Loucy (cell line): Measurements from ENCODE around the gene USP31.

Experiments used
- H2AFZ ChIP-seq: fragments of 200-600 bp; sonication (generic); 2 replicates; pipeline ENCODE4 v1.6.0; 2016; ENCODE audit warnings: antibody characterized with exemption, mild to moderate bottlenecking, low read length, moderate library complexity
- H3F3A ChIP-seq: fragments of 200-600 bp; 2 replicates; pipeline ENCODE4 v1.6.0; 2016; ENCODE audit warnings: antibody characterized with exemption, low read depth, mild to moderate bottlenecking
- H3K27me3 ChIP-seq: fragments of 200-600 bp; sonication (generic); 2 replicates; pipeline ENCODE4 v1.6.1; 2014; ENCODE audit warnings: low read length, mild to moderate bottlenecking; ENCODE audit not compliant: insufficient read depth, poor library complexity, severe bottlenecking
- H3K36me3 ChIP-seq: fragments of 200-600 bp; sonication (generic); 2 replicates; pipeline ENCODE4 v1.6.1; 2016; ENCODE audit warnings: low read length; ENCODE audit not compliant: insufficient read depth
- H3K4me1 ChIP-seq: fragments of 200-600 bp; sonication (generic); 2 replicates; pipeline ENCODE4 v1.5.1; 2014; ENCODE audit warnings: low read length, mild to moderate bottlenecking; ENCODE audit not compliant: insufficient read depth, poor library complexity, severe bottlenecking
- H3K4me2 ChIP-seq: fragments of 200-600 bp; sonication (generic); 2 replicates; pipeline ENCODE4 v1.6.0; 2014; ENCODE audit warnings: antibody characterized with exemption, low read length, low read depth, mild to moderate bottlenecking; ENCODE audit not compliant: poor library complexity, severe bottlenecking
- H3K4me3 ChIP-seq: fragments of 200-600 bp; sonication (generic); 2 replicates; pipeline ENCODE4 v1.5.1; 2014; ENCODE audit warnings: low read length, mild to moderate bottlenecking, mixed read lengths; ENCODE audit not compliant: poor library complexity, severe bottlenecking
- H3K79me2 ChIP-seq: fragments of 200-600 bp; sonication (generic); 2 replicates; pipeline ENCODE4 v1.6.1; 2014; ENCODE audit warnings: low read length; ENCODE audit not compliant: insufficient read depth
- H3K9ac ChIP-seq: fragments of 200-600 bp; sonication (generic); 2 replicates; pipeline ENCODE4 v1.6.0; 2014; ENCODE audit warnings: mild to moderate bottlenecking, low read depth, low read length, moderate library complexity; ENCODE audit not compliant: poor library complexity, severe bottlenecking
- H3K9me2 ChIP-seq: fragments of 200-600 bp; sonication (generic); replicated peaks from 2 replicates; pipeline ENCODE4 v1.6.1; 2016; ENCODE audit warnings: low read depth, low read length, mixed read lengths
- H3K9me3 ChIP-seq: fragments of 200-600 bp; sonication (generic); 2 replicates; pipeline ENCODE4 v1.6.1; 2014; ENCODE audit warnings: mild to moderate bottlenecking, antibody characterized with exemption, low read length, low read depth; ENCODE audit not compliant: insufficient read depth
- H4K20me1 ChIP-seq: fragments of 200-600 bp; sonication (generic); 2 replicates; pipeline ENCODE4 v1.6.0; 2014; ENCODE audit warnings: antibody characterized with exemption, low read length, mild to moderate bottlenecking; ENCODE audit not compliant: insufficient read depth, poor library complexity, severe bottlenecking
- CTCF ChIP-seq: fragments of 200-600 bp; sonication (generic); conservative IDR thresholded peaks from 2 replicates; pipeline ENCODE4 v1.5.1; 2014; ENCODE audit warnings: mild to moderate bottlenecking, antibody characterized with exemption, low read length
- EZH2phosphoT487 ChIP-seq: fragments of 200-600 bp; IDR thresholded peaks from 2 replicates; pipeline ENCODE4 v1.6.1; 2018; ENCODE audit warnings: antibody characterized with exemption, mild to moderate bottlenecking, moderate library complexity, borderline replicate concordance

The USP31 gene

GRCh38 chr16:23181506-23181905 lies 32.3 kb upstream of the USP31 start:
- Histone ChIP-seq H3K4me2 (no peak overlapping the region), H4K20me1 (no peaks in the 10 kb centered on the region), H3K27me3 (no peaks in the 10 kb centered on the region), H3K4me3 (no peak overlapping the region), H3K36me3 (no peaks in the 10 kb centered on the region), H3K9ac (no peak overlapping the region), H3K4me1 (no peaks in the 10 kb centered on the region), H3K79me2 (no peaks in the 10 kb centered on the region), H3K9me2 (no peaks in the 10 kb centered on the region), H3K9me3 (no peaks in the 10 kb centered on the region), H3F3A (no peaks in the 10 kb centered on the region), H2AFZ (no peak overlapping the region)
- TF ChIP-seq EZH2phosphoT487 = no peak
- TF ChIP-seq CTCF = no peak

GRCh38 chr16:23175651-23176050 lies 26.4 kb upstream of the USP31 start:
- no peaks in the 10 kb centered on the region for H3K36me3 ChIP-seq
- H3K9me3 ChIP-seq = no peaks in the 10 kb centered on the region
- H3K4me2 ChIP-seq = no peak overlapping the region
- H3K27me3 ChIP-seq = no peaks in the 10 kb centered on the region
- TF ChIP-seq CTCF (no peak), EZH2phosphoT487 (no peak)
- H4K20me1 ChIP-seq = no peaks in the 10 kb centered on the region
- H3K9me2 ChIP-seq = no peaks in the 10 kb centered on the region
- H3K79me2 ChIP-seq = no peaks in the 10 kb centered on the region
- H3K4me3 ChIP-seq = no peak overlapping the region
- no peak overlapping the region for H3K9ac ChIP-seq
- no peaks in the 10 kb centered on the region for H3F3A ChIP-seq
- H2AFZ ChIP-seq = no peak overlapping the region
- H3K4me1 ChIP-seq = no peaks in the 10 kb centered on the region

GRCh38 chr16:23174622-23175021 lies 25.4 kb upstream of the USP31 start:
- no peaks in the 10 kb centered on the region for H3K79me2 ChIP-seq
- no peaks in the 10 kb centered on the region for H3K36me3 ChIP-seq
- no peaks in the 10 kb centered on the region for H3K9me3 ChIP-seq
- H3K27me3 ChIP-seq = no peaks in the 10 kb centered on the region
- H4K20me1 ChIP-seq = no peaks in the 10 kb centered on the region
- H3K4me2 ChIP-seq = no peak overlapping the region
- no peak overlapping the region for H2AFZ ChIP-seq
- no peaks in the 10 kb centered on the region for H3K9me2 ChIP-seq
- H3K4me3 ChIP-seq = no peak overlapping the region
- H3K4me1 ChIP-seq = no peaks in the 10 kb centered on the region
- H3F3A ChIP-seq = no peaks in the 10 kb centered on the region
- no peak overlapping the region for H3K9ac ChIP-seq
- TF ChIP-seq EZH2phosphoT487 (no peak), CTCF (no peak)
